Adipocyte (in vitro differentiated cells): ENCODE results near the gene TP63.

ENCODE experiments used
- DNase-seq: peaks from one replicate; pipeline ENCODE4 v3.0.0-alpha.2; 2015; ENCODE audit warnings: low read depth
- H3K27me3 ChIP-seq: replicated peaks from 2 replicates; pipeline ENCODE4 v1.7.0; 2013; ENCODE audit warnings: mild to moderate bottlenecking, low read length, moderate library complexity; ENCODE audit not compliant: control insufficient read depth, insufficient read depth
- H3K36me3 ChIP-seq: 2 replicates; pipeline ENCODE4 v1.7.0; 2013; ENCODE audit warnings: low read length, mild to moderate bottlenecking, moderate library complexity; ENCODE audit not compliant: control insufficient read depth, insufficient read depth, severe bottlenecking
- H3K4me1 ChIP-seq: 2 replicates; pipeline ENCODE4 v1.7.0; 2013; ENCODE audit warnings: mild to moderate bottlenecking, low read length, moderate library complexity; ENCODE audit not compliant: control insufficient read depth, insufficient read depth
- H3K4me3 ChIP-seq: 2 replicates; pipeline ENCODE4 v1.7.0; 2013; ENCODE audit warnings: mild to moderate bottlenecking, low read length, moderate library complexity
- H3K9ac ChIP-seq: 2 replicates; pipeline ENCODE4 v1.7.0; 2013; ENCODE audit warnings: mild to moderate bottlenecking, low read length, moderate library complexity
- H3K9me3 ChIP-seq: 2 replicates; pipeline ENCODE4 v1.7.0; 2013; ENCODE audit warnings: mild to moderate bottlenecking, low read length, moderate library complexity; ENCODE audit not compliant: control insufficient read depth

The TP63 gene

GRCh38 chr3:189803254-189803653 lies 172.1 kb downstream of the TP63 start:
- no peak overlapping the region for H3K9ac ChIP-seq
- no peaks in the 10 kb centered on the region for H3K27me3 ChIP-seq
- H3K4me1 ChIP-seq, result no peaks in the 10 kb centered on the region
- no peak for DNase-seq
- no peak overlapping the region for H3K4me3 ChIP-seq
- no peaks in the 10 kb centered on the region for H3K36me3 ChIP-seq
- H3K9me3 ChIP-seq, result no peaks in the 10 kb centered on the region

- Histone ChIP-seq H3K27me3 (no peaks in the 10 kb centered on the region), H3K36me3 (no peaks in the 10 kb centered on the region), H3K4me3 (no peak overlapping the region), H3K4me1 (no peaks in the 10 kb centered on the region), H3K9me3 (no peaks in the 10 kb centered on the region), H3K9ac (no peak overlapping the region)
- DNase-seq, result no peak
Measured at GRCh38 chr3:189805375-189806067, 174.3 kb downstream of the TP63 start.

- no peak for DNase-seq
- no peak overlapping the region for H3K9ac ChIP-seq
Measured at GRCh38 chr3:189806171-189806951, 175.2 kb downstream of the TP63 start.

GRCh38 chr3:189808246-189809007 lies 177.2 kb downstream of the TP63 start:
- H3K36me3 ChIP-seq, result no peaks in the 10 kb centered on the region
- H3K4me3 ChIP-seq, result no peak overlapping the region
- no peaks in the 10 kb centered on the region for H3K4me1 ChIP-seq
- H3K9me3 ChIP-seq, result no peaks in the 10 kb centered on the region
- H3K27me3 ChIP-seq, result no peaks in the 10 kb centered on the region
- H3K9ac ChIP-seq, result no peak overlapping the region
- no peak for DNase-seq

More at GRCh38 chr3:189806171-189806951, 175.2 kb downstream of the TP63 start:
- Histone ChIP-seq H3K4me1 (no peaks in the 10 kb centered on the region), H3K36me3 (no peaks in the 10 kb centered on the region), H3K4me3 (no peak overlapping the region), H3K9me3 (no peaks in the 10 kb centered on the region), H3K27me3 (no peaks in the 10 kb centered on the region)

GRCh38 chr3:189809583-189809982 lies 178.4 kb downstream of the TP63 start:
- Histone ChIP-seq H3K4me1 (no peaks in the 10 kb centered on the region), H3K9ac (no peak overlapping the region), H3K27me3 (no peaks in the 10 kb centered on the region), H3K4me3 (no peak overlapping the region), H3K9me3 (no peaks in the 10 kb centered on the region), H3K36me3 (no peaks in the 10 kb centered on the region)
- peak; percentile 7 for DNase-seq

- Histone ChIP-seq H3K27me3 (no peaks in the 10 kb centered on the region), H3K36me3 (no peaks in the 10 kb centered on the region), H3K4me1 (no peaks in the 10 kb centered on the region), H3K9ac (no peak overlapping the region), H3K4me3 (no peak overlapping the region), H3K9me3 (no peaks in the 10 kb centered on the region)
- DNase-seq, result no peak
Measured at GRCh38 chr3:189812806-189813465, 181.7 kb downstream of the TP63 start.

- Histone ChIP-seq H3K4me3 (no peak overlapping the region), H3K9me3 (no peaks in the 10 kb centered on the region), H3K4me1 (no peaks in the 10 kb centered on the region), H3K36me3 (no peaks in the 10 kb centered on the region), H3K27me3 (no peaks in the 10 kb centered on the region), H3K9ac (no peak overlapping the region)
- DNase-seq, result no peak
Measured at GRCh38 chr3:189813647-189814240, 182.6 kb downstream of the TP63 start.

- H3K4me3 ChIP-seq, result no peak overlapping the region
Measured at GRCh38 chr3:189820365-189820720, 189.2 kb downstream of the TP63 start.

GRCh38 chr3:189821262-189821661 lies 190.1 kb downstream of the TP63 start:
- Histone ChIP-seq H3K4me1 (peaks cover 5% of the 10 kb centered on the region), H3K27me3 (no peaks in the 10 kb centered on the region), H3K9me3 (no peaks in the 10 kb centered on the region), H3K4me3 (no peak overlapping the region), H3K9ac (no peak overlapping the region), H3K36me3 (no peaks in the 10 kb centered on the region)
- no peak for DNase-seq

More at GRCh38 chr3:189820365-189820720, 189.2 kb downstream of the TP63 start:
- Histone ChIP-seq H3K36me3 (no peaks in the 10 kb centered on the region), H3K27me3 (no peaks in the 10 kb centered on the region), H3K9ac (no peak overlapping the region), H3K9me3 (no peaks in the 10 kb centered on the region), H3K4me1 (peaks cover 5% of the 10 kb centered on the region)
- DNase-seq, result no peak

- Histone ChIP-seq H3K4me3 (no peak overlapping the region), H3K27me3 (no peaks in the 10 kb centered on the region)
Measured at GRCh38 chr3:189822726-189823125, 191.5 kb downstream of the TP63 start.

More at GRCh38 chr3:189822726-189823125, 191.5 kb downstream of the TP63 start:
- Histone ChIP-seq H3K9ac (no peak overlapping the region), H3K9me3 (no peaks in the 10 kb centered on the region), H3K4me1 (peaks cover 5% of the 10 kb centered on the region), H3K36me3 (no peaks in the 10 kb centered on the region)
- DNase-seq, result no peak
